Stimulated activated memory B cell treated with anti-CD40 and anti-IgM and Interleukin-4, amounts not matched to agents 10 μg/mL and 1 μg/mL and 100 μg/mL, for 72 hours (primary cell): ENCODE measurements around the gene PFDN1.

Experiments used
- ATAC-seq: fragments of 150-1000 bp; cut with Tn5 transposase; 2 replicates; pipeline ENCODE4 v1.10.0; 2021
- H3K27ac Mint-ChIP-seq: one replicate; pipeline ENCODE4 v1.8.0; 2022; ENCODE audit warnings: mild to moderate bottlenecking, mixed read lengths
- H3K27me3 Mint-ChIP-seq: one replicate; pipeline ENCODE4 v1.8.0; 2022; ENCODE audit warnings: mixed read lengths
- H3K36me3 Mint-ChIP-seq: one replicate; pipeline ENCODE4 v1.8.0; 2022; ENCODE audit warnings: mixed read lengths
- H3K4me1 Mint-ChIP-seq: one replicate; pipeline ENCODE4 v1.8.0; 2022; ENCODE audit warnings: mixed read lengths
- H3K4me3 Mint-ChIP-seq: one replicate; pipeline ENCODE4 v1.8.0; 2022; ENCODE audit warnings: mild to moderate bottlenecking, moderate library complexity, mixed read lengths
- H3K9me3 Mint-ChIP-seq: one replicate; pipeline ENCODE4 v1.8.0; 2022; ENCODE audit warnings: mixed read lengths

PFDN1 gene

GRCh38 chr5:140293091-140293848 is 9.6 kb downstream of the PFDN1 start:
- Mint-ChIP-seq H3K4me3 (no peak overlapping the region), H3K9me3 (no peaks in the 10 kb centered on the region), H3K4me1 (peaks cover 55% of the 10 kb centered on the region), H3K36me3 (peaks cover 30% of the 10 kb centered on the region), H3K27me3 (no peaks in the 10 kb centered on the region), H3K27ac (no peak overlapping the region)
- ATAC-seq: no peak

GRCh38 chr5:140292212-140293036 is 10.5 kb downstream of the PFDN1 start:
- no peak overlapping the region for H3K4me3 Mint-ChIP-seq
- H3K36me3 Mint-ChIP-seq: peaks cover 33% of the 10 kb centered on the region
- ATAC-seq: no peak
- H3K27ac Mint-ChIP-seq: no peak overlapping the region
- no peaks in the 10 kb centered on the region for H3K9me3 Mint-ChIP-seq
- H3K4me1 Mint-ChIP-seq: peaks cover 63% of the 10 kb centered on the region
- H3K27me3 Mint-ChIP-seq: no peaks in the 10 kb centered on the region

GRCh38 chr5:140287801-140288521 is 14.9 kb downstream of the PFDN1 start:
- no peak overlapping the region for H3K4me3 Mint-ChIP-seq
- no peak for ATAC-seq
- peaks cover 23% of the 10 kb centered on the region for H3K36me3 Mint-ChIP-seq
- H3K4me1 Mint-ChIP-seq: peaks cover 51% of the 10 kb centered on the region
- no peaks in the 10 kb centered on the region for H3K27me3 Mint-ChIP-seq
- no peak overlapping the region for H3K27ac Mint-ChIP-seq
- H3K9me3 Mint-ChIP-seq: no peaks in the 10 kb centered on the region

- Mint-ChIP-seq H3K4me1 (peaks cover 48% of the 10 kb centered on the region), H3K9me3 (no peaks in the 10 kb centered on the region), H3K27me3 (no peaks in the 10 kb centered on the region), H3K36me3 (peaks cover 20% of the 10 kb centered on the region), H3K4me3 (no peak overlapping the region), H3K27ac (no peak overlapping the region)
- no peak for ATAC-seq
These were observed 16.5 kb downstream of the PFDN1 start for GRCh38 chr5:140286424-140286823.

GRCh38 chr5:140284013-140284412 is 18.9 kb downstream of the PFDN1 start:
- Mint-ChIP-seq H3K9me3 (no peaks in the 10 kb centered on the region), H3K27ac (peak overlapping the region; percentile 86), H3K4me3 (no peak overlapping the region), H3K36me3 (peaks cover 12% of the 10 kb centered on the region), H3K4me1 (peaks cover 31% of the 10 kb centered on the region), H3K27me3 (no peaks in the 10 kb centered on the region)
- no peak for ATAC-seq

GRCh38 chr5:140282266-140282665 is 20.6 kb downstream of the PFDN1 start:
- Mint-ChIP-seq H3K9me3 (peaks cover 3% of the 10 kb centered on the region), H3K4me3 (no peak overlapping the region), H3K27ac (no peak overlapping the region), H3K36me3 (peaks cover 17% of the 10 kb centered on the region), H3K27me3 (no peaks in the 10 kb centered on the region), H3K4me1 (peaks cover 19% of the 10 kb centered on the region)
- ATAC-seq: no peak

GRCh38 chr5:140275837-140276236 is 27.1 kb downstream of the PFDN1 start:
- H3K27ac Mint-ChIP-seq: no peak overlapping the region

GRCh38 chr5:140273401-140273877 is 29.5 kb downstream of the PFDN1 start:
- H3K9me3 Mint-ChIP-seq: peaks cover 3% of the 10 kb centered on the region
- H3K4me3 Mint-ChIP-seq: no peak overlapping the region
- H3K27me3 Mint-ChIP-seq: no peaks in the 10 kb centered on the region
- no peak for ATAC-seq
- H3K4me1 Mint-ChIP-seq: peaks cover 9% of the 10 kb centered on the region
- no peak overlapping the region for H3K27ac Mint-ChIP-seq
- H3K36me3 Mint-ChIP-seq: peaks cover 27% of the 10 kb centered on the region

More at GRCh38 chr5:140275837-140276236, 27.1 kb downstream of the PFDN1 start:
- no peak for ATAC-seq
- no peak overlapping the region for H3K4me3 Mint-ChIP-seq
- peaks cover 3% of the 10 kb centered on the region for H3K9me3 Mint-ChIP-seq
- H3K4me1 Mint-ChIP-seq: peaks cover 9% of the 10 kb centered on the region
- peaks cover 26% of the 10 kb centered on the region for H3K36me3 Mint-ChIP-seq
- H3K27me3 Mint-ChIP-seq: no peaks in the 10 kb centered on the region

- H3K4me1 Mint-ChIP-seq: peaks cover 30% of the 10 kb centered on the region
- H3K4me3 Mint-ChIP-seq: no peak overlapping the region
- H3K9me3 Mint-ChIP-seq: no peaks in the 10 kb centered on the region
- no peaks in the 10 kb centered on the region for H3K27me3 Mint-ChIP-seq
- H3K36me3 Mint-ChIP-seq: peaks cover 16% of the 10 kb centered on the region
- no peak for ATAC-seq
- H3K27ac Mint-ChIP-seq: no peak overlapping the region
These were observed 32.9 kb downstream of the PFDN1 start for GRCh38 chr5:140270008-140270407.

- Mint-ChIP-seq H3K27me3 (no peaks in the 10 kb centered on the region), H3K9me3 (no peaks in the 10 kb centered on the region), H3K4me3 (no peak overlapping the region), H3K36me3 (peaks cover 16% of the 10 kb centered on the region), H3K4me1 (peaks cover 30% of the 10 kb centered on the region), H3K27ac (no peak overlapping the region)
- ATAC-seq: no peak
These were observed 35.3 kb downstream of the PFDN1 start for GRCh38 chr5:140267559-140268018.

GRCh38 chr5:140267201-140267540 is 35.7 kb downstream of the PFDN1 start:
- Mint-ChIP-seq H3K9me3 (no peaks in the 10 kb centered on the region), H3K36me3 (peaks cover 19% of the 10 kb centered on the region), H3K4me3 (no peak overlapping the region), H3K27ac (no peak overlapping the region), H3K4me1 (peaks cover 30% of the 10 kb centered on the region), H3K27me3 (no peaks in the 10 kb centered on the region)
- no peak for ATAC-seq

- Mint-ChIP-seq H3K4me3 (no peak overlapping the region), H3K9me3 (no peaks in the 10 kb centered on the region), H3K4me1 (peaks cover 30% of the 10 kb centered on the region), H3K27me3 (no peaks in the 10 kb centered on the region), H3K36me3 (peaks cover 20% of the 10 kb centered on the region), H3K27ac (peak overlapping the region; percentile 43)
- no peak for ATAC-seq
These were observed 36.3 kb downstream of the PFDN1 start for GRCh38 chr5:140266471-140267200.

GRCh38 chr5:140265845-140266244 is 37.1 kb downstream of the PFDN1 start:
- peak overlapping the region; percentile 43 for H3K27ac Mint-ChIP-seq
- H3K4me1 Mint-ChIP-seq: peaks cover 30% of the 10 kb centered on the region
- H3K27me3 Mint-ChIP-seq: no peaks in the 10 kb centered on the region
- H3K36me3 Mint-ChIP-seq: peaks cover 20% of the 10 kb centered on the region
- no peak for ATAC-seq
- no peaks in the 10 kb centered on the region for H3K9me3 Mint-ChIP-seq
- H3K4me3 Mint-ChIP-seq: no peak overlapping the region

GRCh38 chr5:140262839-140263238 is 40.1 kb downstream of the PFDN1 start:
- no peak for ATAC-seq
- no peak overlapping the region for H3K27ac Mint-ChIP-seq
- peaks cover 39% of the 10 kb centered on the region for H3K36me3 Mint-ChIP-seq
- H3K9me3 Mint-ChIP-seq: no peaks in the 10 kb centered on the region
- no peak overlapping the region for H3K4me3 Mint-ChIP-seq
- peaks cover 29% of the 10 kb centered on the region for H3K4me1 Mint-ChIP-seq
- no peaks in the 10 kb centered on the region for H3K27me3 Mint-ChIP-seq

GRCh38 chr5:140262221-140262620 is 40.7 kb downstream of the PFDN1 start:
- no peak overlapping the region for H3K27ac Mint-ChIP-seq
- no peaks in the 10 kb centered on the region for H3K27me3 Mint-ChIP-seq
- no peaks in the 10 kb centered on the region for H3K9me3 Mint-ChIP-seq
- peaks cover 46% of the 10 kb centered on the region for H3K36me3 Mint-ChIP-seq
- no peak overlapping the region for H3K4me3 Mint-ChIP-seq
- H3K4me1 Mint-ChIP-seq: peaks cover 23% of the 10 kb centered on the region
- ATAC-seq: no peak
